ENCODE measurements around the gene ATP13A3.

The ATP13A3 gene

GRCh38 chr3:194423317-194423716 is 63.5 kb downstream of the ATP13A3 start:
- TF ChIP-seq EZH2 (IDR thresholded peaks at IDR 0.05; ENCODE audit: borderline replicate concordance, low read length) (no peak), CTCF (IDR thresholded peaks at IDR 0.05; ENCODE audit: low read length) (no peak)
- Histone ChIP-seq H3K9ac (ENCODE audit: low read length) (no peak overlapping the region), H3K9me2 (ENCODE audit: low read depth, low read length) (no peaks in the 10 kb centered on the region), H3K4me3 (ENCODE audit: low read depth, low read length, poor library complexity, severe bottlenecking) (no peak overlapping the region), H3K27me3 (ENCODE audit: insufficient read depth, low read length) (no peaks in the 10 kb centered on the region), H3F3A (ENCODE audit: insufficient read depth, low read length) (no peaks in the 10 kb centered on the region), H4K20me1 (ENCODE audit: insufficient read depth, low read length) (no peaks in the 10 kb centered on the region), H2AFZ (ENCODE audit: low read length) (no peak overlapping the region), H3K36me3 (ENCODE audit: insufficient read depth, low read length) (peaks cover 81% of the 10 kb centered on the region), H3K4me2 (ENCODE audit: low read length) (no peak overlapping the region), H3K27ac (ENCODE audit: low read depth, low read length, poor library complexity, severe bottlenecking) (no peak overlapping the region), H3K79me2 (ENCODE audit: insufficient read depth, low read length) (no peaks in the 10 kb centered on the region), H3K9me3 (ENCODE audit: low read length) (no peaks in the 10 kb centered on the region), H3K4me1 (ENCODE audit: insufficient read depth, low read length, severe bottlenecking) (no peaks in the 10 kb centered on the region)

DNA sequence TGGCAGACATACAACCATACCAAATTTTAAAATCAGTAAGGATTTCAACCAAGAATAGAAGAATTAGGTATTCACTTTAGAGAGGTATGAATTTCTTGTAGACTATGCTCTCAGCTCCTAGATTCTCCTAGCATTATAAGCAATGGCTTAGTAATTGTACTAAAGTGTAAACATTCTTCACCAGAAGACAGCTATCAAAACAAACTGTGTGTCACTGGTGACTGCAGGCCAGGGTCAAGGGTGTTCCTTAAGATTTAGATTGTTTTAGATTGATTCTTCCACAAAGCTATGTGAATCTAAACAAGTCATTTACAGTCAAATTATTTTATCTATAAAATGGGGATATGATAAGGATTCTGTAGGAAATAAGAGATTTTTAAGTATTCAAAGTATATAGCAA is 64.6 kb downstream of the ATP13A3 start:
- Histone ChIP-seq H3K9ac (ENCODE audit: low read length) (no peak overlapping the region), H3K4me1 (ENCODE audit: insufficient read depth, low read length, severe bottlenecking) (no peaks in the 10 kb centered on the region), H3K4me3 (ENCODE audit: low read depth, low read length, poor library complexity, severe bottlenecking) (no peak overlapping the region), H4K20me1 (ENCODE audit: insufficient read depth, low read length) (no peaks in the 10 kb centered on the region), H2AFZ (ENCODE audit: low read length) (no peak overlapping the region), H3K36me3 (ENCODE audit: insufficient read depth, low read length) (peaks cover 80% of the 10 kb centered on the region), H3K4me2 (ENCODE audit: low read length) (no peak overlapping the region), H3K27me3 (ENCODE audit: insufficient read depth, low read length) (no peaks in the 10 kb centered on the region), H3K9me3 (ENCODE audit: low read length) (no peaks in the 10 kb centered on the region), H3F3A (ENCODE audit: insufficient read depth, low read length) (no peaks in the 10 kb centered on the region), H3K27ac (ENCODE audit: low read depth, low read length, poor library complexity, severe bottlenecking) (no peak overlapping the region), H3K9me2 (ENCODE audit: low read depth, low read length) (no peaks in the 10 kb centered on the region), H3K79me2 (ENCODE audit: insufficient read depth, low read length) (no peaks in the 10 kb centered on the region)
- TF ChIP-seq EZH2 (IDR thresholded peaks at IDR 0.05; ENCODE audit: borderline replicate concordance, low read length) = no peak
- no peak for TF ChIP-seq CTCF (IDR thresholded peaks at IDR 0.05; ENCODE audit: low read length)

GRCh38 chr3:194418671-194419070 is 68.1 kb downstream of the ATP13A3 start:
- Histone ChIP-seq H3K4me2 (ENCODE audit: low read length) (no peak overlapping the region), H3K4me1 (ENCODE audit: insufficient read depth, low read length, severe bottlenecking) (no peaks in the 10 kb centered on the region), H4K20me1 (ENCODE audit: insufficient read depth, low read length) (no peaks in the 10 kb centered on the region), H3K27me3 (ENCODE audit: insufficient read depth, low read length) (no peaks in the 10 kb centered on the region), H3K9me2 (ENCODE audit: low read depth, low read length) (no peaks in the 10 kb centered on the region), H3K79me2 (ENCODE audit: insufficient read depth, low read length) (no peaks in the 10 kb centered on the region), H3K27ac (ENCODE audit: low read depth, low read length, poor library complexity, severe bottlenecking) (no peak overlapping the region), H3K9ac (ENCODE audit: low read length) (no peak overlapping the region), H3K9me3 (ENCODE audit: low read length) (no peaks in the 10 kb centered on the region), H3K36me3 (ENCODE audit: insufficient read depth, low read length) (peaks cover 62% of the 10 kb centered on the region), H3K4me3 (ENCODE audit: low read depth, low read length, poor library complexity, severe bottlenecking) (no peak overlapping the region), H2AFZ (ENCODE audit: low read length) (no peak overlapping the region), H3F3A (ENCODE audit: insufficient read depth, low read length) (no peaks in the 10 kb centered on the region)
- no peak for TF ChIP-seq CTCF (IDR thresholded peaks at IDR 0.05; ENCODE audit: low read length)
- no peak for TF ChIP-seq EZH2 (IDR thresholded peaks at IDR 0.05; ENCODE audit: borderline replicate concordance, low read length)
